ENCODE measurements around the gene RIN3. TPM values are rescaled to one million over a fixed set of nuclear protein-coding genes. Genes with fewer than 3 reads are reported as not detected.

Gene RIN3
- total and polyA plus RNA-seq, 2 experiments from 2014 or later, result 3.5 to 5.4 TPM

DNA sequence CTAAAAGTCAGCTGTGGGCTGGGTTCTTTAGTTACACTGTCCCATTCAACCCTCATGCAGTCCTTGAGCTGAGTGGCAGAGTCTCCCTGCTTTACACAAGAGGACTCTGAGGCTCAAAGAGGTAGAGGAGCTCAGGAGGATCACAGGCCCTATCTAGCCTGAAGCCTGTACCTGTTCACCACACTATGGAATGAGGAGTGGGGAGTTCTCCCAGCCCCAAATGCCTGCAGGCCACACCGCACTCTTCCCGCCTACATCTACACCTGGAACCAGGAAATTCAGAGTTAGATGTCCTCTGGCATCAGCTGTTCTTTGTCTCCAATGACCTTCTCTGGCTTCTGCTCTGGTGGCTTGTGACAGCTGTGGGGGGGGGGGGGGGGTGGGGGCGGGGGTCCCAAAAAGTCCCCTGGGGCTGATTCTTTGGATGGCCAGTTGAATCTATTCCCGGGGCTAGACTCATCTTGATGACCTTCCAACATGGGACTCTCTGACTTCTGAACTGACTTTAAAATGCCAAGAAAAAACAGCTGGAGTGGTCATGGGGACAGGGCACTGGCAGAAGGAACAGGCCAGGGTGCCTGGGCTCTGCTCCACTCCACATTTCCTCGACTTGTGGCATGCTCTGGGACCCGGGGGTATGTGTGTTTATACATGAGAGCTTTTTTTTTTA is 30.6 kb downstream of the RIN3 start:
- no peaks in the 10 kb centered on the region for H3K27me3 ChIP-seq
- H3K27ac ChIP-seq, result no peak overlapping the region
- no peaks in the 10 kb centered on the region for H3K4me1 ChIP-seq (ENCODE audit: low read depth)
- H3K9me3 ChIP-seq (ENCODE audit: low read depth), result no peaks in the 10 kb centered on the region
- H3K36me3 ChIP-seq, result no peaks in the 10 kb centered on the region
- DNase-seq (ENCODE audit: low read depth in 1 of 2, low spot score in 1 of 2), result no peak
- H3K4me3 ChIP-seq, result no peak overlapping the region
- TF ChIP-seq, protein P1, sequence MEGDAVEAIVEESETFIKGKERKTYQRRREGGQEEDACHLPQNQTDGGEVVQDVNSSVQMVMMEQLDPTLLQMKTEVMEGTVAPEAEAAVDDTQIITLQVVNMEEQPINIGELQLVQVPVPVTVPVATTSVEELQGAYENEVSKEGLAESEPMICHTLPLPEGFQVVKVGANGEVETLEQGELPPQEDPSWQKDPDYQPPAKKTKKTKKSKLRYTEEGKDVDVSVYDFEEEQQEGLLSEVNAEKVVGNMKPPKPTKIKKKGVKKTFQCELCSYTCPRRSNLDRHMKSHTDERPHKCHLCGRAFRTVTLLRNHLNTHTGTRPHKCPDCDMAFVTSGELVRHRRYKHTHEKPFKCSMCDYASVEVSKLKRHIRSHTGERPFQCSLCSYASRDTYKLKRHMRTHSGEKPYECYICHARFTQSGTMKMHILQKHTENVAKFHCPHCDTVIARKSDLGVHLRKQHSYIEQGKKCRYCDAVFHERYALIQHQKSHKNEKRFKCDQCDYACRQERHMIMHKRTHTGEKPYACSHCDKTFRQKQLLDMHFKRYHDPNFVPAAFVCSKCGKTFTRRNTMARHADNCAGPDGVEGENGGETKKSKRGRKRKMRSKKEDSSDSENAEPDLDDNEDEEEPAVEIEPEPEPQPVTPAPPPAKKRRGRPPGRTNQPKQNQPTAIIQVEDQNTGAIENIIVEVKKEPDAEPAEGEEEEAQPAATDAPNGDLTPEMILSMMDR (IDR thresholded peaks at IDR 0.05; ENCODE audit: low read depth, low read length), result no peak

DNA sequence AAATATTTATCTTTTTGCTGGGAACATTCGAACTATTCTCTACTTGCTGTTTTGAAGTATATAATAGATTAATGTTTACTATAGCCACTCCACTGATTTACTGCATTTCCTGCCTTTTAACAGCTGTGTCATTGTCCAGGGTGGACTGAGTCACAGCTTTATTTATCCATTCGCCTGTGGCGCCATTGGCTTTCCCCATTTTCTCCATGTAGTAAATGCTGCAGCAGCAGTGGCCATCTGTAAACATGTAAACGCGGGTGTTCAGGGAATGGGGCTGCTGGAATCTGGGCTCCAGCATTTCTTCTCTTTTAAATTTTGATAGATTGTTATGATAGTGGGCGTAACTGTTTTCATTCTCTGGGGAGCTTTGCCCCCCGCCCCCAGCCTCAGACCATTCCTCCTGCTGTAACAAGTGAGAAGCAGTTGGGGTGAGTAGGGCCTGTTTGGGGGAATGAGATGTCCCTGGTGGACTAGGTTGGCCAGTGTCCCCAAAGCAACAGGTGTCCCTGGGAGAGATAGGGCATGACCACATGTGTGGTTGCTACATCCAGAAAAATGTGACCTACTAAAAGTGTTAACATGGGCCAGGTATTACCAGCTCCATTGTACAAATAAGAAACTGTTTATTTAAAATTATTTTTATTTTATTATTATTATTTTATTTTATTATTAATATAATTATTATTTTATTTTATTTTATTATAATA is 32.9 kb downstream of the RIN3 start:
- Histone ChIP-seq H3K36me3 (no peaks in the 10 kb centered on the region), H3K4me1 (ENCODE audit: low read depth) (no peaks in the 10 kb centered on the region), H3K27ac (no peak overlapping the region), H3K4me3 (no peak overlapping the region), H3K9me3 (ENCODE audit: low read depth) (no peaks in the 10 kb centered on the region), H3K27me3 (no peaks in the 10 kb centered on the region)
- DNase-seq (ENCODE audit: low read depth in 1 of 2, low spot score in 1 of 2), result no peak
- TF ChIP-seq, protein P1 (IDR thresholded peaks at IDR 0.05; ENCODE audit: low read depth, low read length), result no peak

DNA sequence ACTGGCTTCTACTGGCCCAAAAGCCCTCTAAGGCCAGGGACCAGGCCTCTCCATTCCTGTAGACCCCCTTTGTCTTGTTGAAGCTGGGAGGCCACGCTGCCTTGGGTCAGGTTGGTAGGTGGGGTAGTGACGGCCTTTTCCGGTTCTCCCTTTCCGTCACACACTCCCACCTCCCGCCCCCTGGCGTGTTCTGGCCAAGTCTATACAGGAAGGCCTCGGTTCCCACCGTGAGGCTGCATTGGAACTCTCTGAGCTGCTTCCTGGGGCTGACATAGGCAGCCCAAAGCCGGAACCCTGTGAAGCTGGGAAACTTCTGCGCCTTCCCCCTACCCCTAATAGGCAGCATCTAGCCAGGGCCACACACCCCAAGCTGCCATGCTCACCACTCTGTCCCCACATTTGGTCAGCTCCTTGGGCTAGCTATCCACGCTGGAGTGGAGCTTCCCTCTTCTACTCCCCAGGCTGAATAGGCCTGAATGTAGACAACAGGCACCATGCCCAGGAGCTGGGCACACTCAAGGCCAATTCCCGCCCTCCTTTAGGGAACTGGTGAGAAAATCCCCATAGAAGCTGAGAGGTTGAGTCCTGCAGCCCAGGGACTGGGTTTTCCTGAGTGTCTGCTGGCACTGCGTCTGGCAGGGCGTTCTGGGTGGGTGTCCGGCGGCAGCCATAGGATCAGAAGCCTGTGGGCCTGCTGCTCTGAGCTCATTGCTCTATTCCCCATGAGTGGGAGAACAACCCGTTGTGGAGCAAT is 35.7 kb downstream of the RIN3 start:
- Histone ChIP-seq H3K27ac (no peak overlapping the region), H3K4me3 (no peak overlapping the region), H3K27me3 (no peaks in the 10 kb centered on the region), H3K4me1 (ENCODE audit: low read depth) (no peaks in the 10 kb centered on the region), H3K36me3 (no peaks in the 10 kb centered on the region), H3K9me3 (ENCODE audit: low read depth) (no peaks in the 10 kb centered on the region)
- TF ChIP-seq, protein P1 (IDR thresholded peaks at IDR 0.05; ENCODE audit: low read depth, low read length), result no peak
- peak in 1 of 2 donors; percentile 26 for DNase-seq (ENCODE audit: low read depth in 1 of 2, low spot score in 1 of 2)

DNA sequence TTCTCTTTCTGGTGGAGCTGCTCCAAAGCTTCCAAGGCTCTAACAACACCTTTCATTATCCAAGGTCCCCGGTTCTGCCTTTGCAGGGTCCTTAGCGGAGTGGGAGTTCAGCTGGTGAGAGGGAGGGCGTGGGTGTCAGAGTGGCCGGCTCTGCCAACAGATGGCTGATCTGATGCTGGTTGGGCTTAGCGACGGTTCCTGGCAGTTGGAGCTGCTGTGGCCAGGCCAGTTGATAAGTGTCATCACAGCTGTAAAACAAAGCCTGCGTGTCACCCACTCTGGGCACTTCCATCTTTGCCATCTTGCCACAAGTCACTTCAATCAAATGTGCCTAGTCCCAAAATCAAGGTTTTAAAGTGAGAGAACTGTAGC is 36.3 kb downstream of the RIN3 start:
- Histone ChIP-seq H3K4me1 (ENCODE audit: low read depth) (no peaks in the 10 kb centered on the region), H3K36me3 (no peaks in the 10 kb centered on the region), H3K4me3 (no peak overlapping the region), H3K9me3 (ENCODE audit: low read depth) (no peaks in the 10 kb centered on the region), H3K27ac (no peak overlapping the region), H3K27me3 (no peaks in the 10 kb centered on the region)
- peak in 1 of 2 donors; percentile 60 for DNase-seq (ENCODE audit: low read depth in 1 of 2, low spot score in 1 of 2)
- TF ChIP-seq, protein P1 (IDR thresholded peaks at IDR 0.05; ENCODE audit: low read depth, low read length), result no peak

DNA sequence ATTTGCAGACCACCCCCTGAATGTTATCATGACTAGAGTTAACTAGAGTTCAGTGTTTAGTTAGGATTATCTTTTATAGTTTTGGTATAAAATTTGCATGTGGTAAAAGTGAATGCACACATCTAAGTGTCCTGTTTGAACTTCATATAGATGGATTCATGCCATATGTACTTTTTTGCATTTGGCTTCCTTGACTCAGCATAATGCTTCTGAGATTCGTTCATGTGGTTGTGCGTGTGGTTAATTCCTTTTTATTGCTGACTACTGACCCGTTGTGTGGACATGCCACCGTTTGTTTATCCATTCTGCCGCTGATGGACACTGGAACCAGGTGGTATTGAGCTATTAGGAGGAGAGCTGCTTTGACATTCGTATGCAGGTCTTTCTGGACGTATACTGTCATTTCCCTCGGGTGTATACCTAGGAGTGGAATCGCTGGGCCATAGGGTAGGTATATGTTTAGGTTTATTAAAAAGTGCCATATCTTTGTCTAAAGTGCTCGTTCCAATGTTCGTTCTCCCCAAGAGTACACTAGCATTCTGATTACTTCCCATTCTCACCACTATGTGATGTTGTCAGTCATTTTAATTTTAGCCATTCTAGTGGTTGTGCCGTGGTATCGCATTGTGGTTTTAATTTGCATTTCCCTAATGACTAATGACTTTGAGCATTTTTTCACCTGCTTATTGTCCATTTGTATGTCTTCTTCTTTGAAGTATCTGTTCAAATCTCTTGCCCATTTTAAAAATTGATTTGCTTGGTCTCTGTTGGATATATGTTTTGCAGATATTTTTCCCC is 37.7 kb downstream of the RIN3 start:
- Histone ChIP-seq H3K4me1 (ENCODE audit: low read depth) (no peaks in the 10 kb centered on the region), H3K27ac (no peak overlapping the region), H3K27me3 (no peaks in the 10 kb centered on the region), H3K36me3 (no peaks in the 10 kb centered on the region), H3K9me3 (ENCODE audit: low read depth) (no peaks in the 10 kb centered on the region), H3K4me3 (no peak overlapping the region)
- no peak for DNase-seq (ENCODE audit: low read depth in 1 of 2, low spot score in 1 of 2)
- TF ChIP-seq, protein P1 (IDR thresholded peaks at IDR 0.05; ENCODE audit: low read depth, low read length), result no peak

Measured in cardiac muscle cell (in vitro differentiated cells and primary cell).